ENCODE results near the gene S1PR3.

The S1PR3 gene

GRCh38 chr9:89053301-89053700 lies 62.0 kb downstream of the S1PR3 start:
- no peak overlapping the region for H3K4me3 ChIP-seq (ENCODE audit: low read depth, low read length)
- ChIA-PET CTCF (no interaction called here), POLR2A (no interaction called here)
- DNase-seq (ENCODE audit: low read depth, low spot score): no peak
- no peak for TF ChIP-seq CTCF (IDR thresholded peaks at IDR 0.05; ENCODE audit: insufficient read depth, low read length, missing control alignments)

Data from AG04449 (cell line).